Activated T-helper 1 cell treated with anti-CD3 and anti-CD28 coated beads, Interleukin-12 subunit alpha, Interleukin-12 subunit beta, Interleukin-2, Interleukin-4 antibody, amounts not matched to agents 30 ng/mL and 10 ng/mL and 1 ng/mL, durations not matched to agents 14 hours and 24 hours and 36 hours (primary cell): ENCODE data around the gene PPP1R3E. TPM values are rescaled to one million over a fixed set of nuclear protein-coding genes. Genes with fewer than 3 reads are reported as not detected.
A peak's percentile ranks its signal among the peaks of the same experiment; 100 is the strongest.

Source experiments
- DNase-seq: peaks from one replicate; pipeline ENCODE4 v3.0.0; 2021; ENCODE audit warnings: low spot score
- H3K27ac Mint-ChIP-seq: one replicate; pipeline ENCODE4 v1.8.0; 2021; ENCODE audit warnings: mild to moderate bottlenecking, mixed read lengths
- H3K27me3 Mint-ChIP-seq: one replicate; pipeline ENCODE4 v1.8.0; 2022; ENCODE audit warnings: mild to moderate bottlenecking, moderate library complexity, mixed read lengths; ENCODE audit not compliant: insufficient read depth
- H3K36me3 Mint-ChIP-seq: one replicate; pipeline ENCODE4 v1.8.0; 2021; ENCODE audit warnings: low read depth, mixed read lengths
- H3K4me1 Mint-ChIP-seq: one replicate; pipeline ENCODE4 v1.8.0; 2021; ENCODE audit warnings: low read depth, mixed read lengths
- H3K4me3 Mint-ChIP-seq: one replicate; pipeline ENCODE4 v1.8.0; 2021; ENCODE audit warnings: mild to moderate bottlenecking, moderate library complexity, mixed read lengths
- H3K9me3 Mint-ChIP-seq: one replicate; pipeline ENCODE4 v1.8.0; 2021; ENCODE audit warnings: mixed read lengths
- intact Hi-C: fragments of 100-400 bp; cut with micrococcal nuclease; formaldehyde crosslinking; loops from one replicate; pipeline ENCODE4 v1.15.1; 2024
- total RNA-seq: library from RNA; stranded (reverse); gene quantifications from 2 replicates; pipeline ENCODE4 v1.2.3, GENCODE V29; 2022

The PPP1R3E gene
- total RNA-seq, 1 donor from 2014 or later, result 17.3 TPM

DNA sequence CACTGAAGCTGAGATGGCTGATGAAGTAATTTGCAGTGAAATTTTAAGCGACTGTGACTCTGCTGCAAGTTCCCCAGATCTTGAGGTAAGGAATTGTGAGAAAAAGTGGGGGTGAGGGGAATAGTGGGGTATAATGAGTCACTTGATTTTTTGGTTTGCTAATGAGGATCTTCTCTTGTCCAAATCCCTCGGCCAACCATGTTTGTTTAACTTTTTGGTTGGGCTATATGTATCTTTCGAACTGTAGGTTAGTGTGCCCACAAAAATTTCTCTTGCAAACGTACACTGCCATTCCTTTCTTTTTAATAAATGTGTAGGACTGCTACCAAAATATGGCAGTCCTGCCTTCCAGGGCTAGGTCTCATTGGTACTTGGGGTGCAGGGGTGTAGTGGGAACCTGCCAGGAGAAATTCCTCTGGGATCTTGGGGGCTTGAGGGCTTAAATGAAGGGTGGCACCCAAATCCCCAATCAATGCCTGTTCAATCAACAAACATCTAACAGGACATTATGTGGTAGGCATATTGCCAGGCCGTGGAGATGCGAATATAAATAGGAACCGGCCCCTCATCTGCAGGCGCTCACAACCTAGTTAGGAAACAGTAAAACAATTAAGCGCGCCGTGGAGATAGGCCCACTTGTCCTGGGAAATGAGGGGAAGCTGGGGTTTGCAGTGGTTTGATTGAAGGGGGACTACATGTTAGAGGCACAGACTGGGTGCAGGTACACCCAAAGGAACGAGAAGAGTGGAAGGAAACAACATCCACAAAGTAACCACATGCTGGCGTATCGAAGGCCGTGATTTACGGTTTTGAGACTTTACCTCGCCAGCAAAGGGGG lies 17.3 kb upstream of the PPP1R3E start:
- peak overlapping the region; percentile 97 for H3K27ac Mint-ChIP-seq
- no peak for DNase-seq
- no peaks in the 10 kb centered on the region for H3K27me3 Mint-ChIP-seq
- intact Hi-C loops, result loop anchor here (10.0 kb wide), 4 partner anchors 555 to 1115 kb away; partner anchors contain the start of genes DCAF11, EMC9, NRL and OXA1L
- H3K36me3 Mint-ChIP-seq, result peaks cover 33% of the 10 kb centered on the region
- peak overlapping the region; percentile 87 for H3K4me3 Mint-ChIP-seq
- H3K9me3 Mint-ChIP-seq, result peaks cover 5% of the 10 kb centered on the region
- H3K4me1 Mint-ChIP-seq, result peaks cover 30% of the 10 kb centered on the region

- Mint-ChIP-seq H3K4me3 (no peak overlapping the region), H3K9me3 (peaks cover 5% of the 10 kb centered on the region), H3K4me1 (peaks cover 16% of the 10 kb centered on the region), H3K27ac (no peak overlapping the region), H3K36me3 (peaks cover 7% of the 10 kb centered on the region), H3K27me3 (peaks cover 4% of the 10 kb centered on the region)
- intact Hi-C loops, result no loop called here
- no peak for DNase-seq
Measured at GRCh38 chr14:23316300-23316699, 13.6 kb upstream of the PPP1R3E start.

- peaks cover 7% of the 10 kb centered on the region for H3K27me3 Mint-ChIP-seq
- H3K4me1 Mint-ChIP-seq, result peaks cover 14% of the 10 kb centered on the region
- H3K27ac Mint-ChIP-seq, result no peak overlapping the region
- H3K9me3 Mint-ChIP-seq, result no peaks in the 10 kb centered on the region
- H3K36me3 Mint-ChIP-seq, result peaks cover 3% of the 10 kb centered on the region
- intact Hi-C loops, result no loop called here
- DNase-seq, result no peak
- H3K4me3 Mint-ChIP-seq, result no peak overlapping the region
Measured at GRCh38 chr14:23310546-23310945, 7.9 kb upstream of the PPP1R3E start.

- no peak overlapping the region for H3K27ac Mint-ChIP-seq
Measured at GRCh38 chr14:23308721-23309445, 6.2 kb upstream of the PPP1R3E start.

DNA sequence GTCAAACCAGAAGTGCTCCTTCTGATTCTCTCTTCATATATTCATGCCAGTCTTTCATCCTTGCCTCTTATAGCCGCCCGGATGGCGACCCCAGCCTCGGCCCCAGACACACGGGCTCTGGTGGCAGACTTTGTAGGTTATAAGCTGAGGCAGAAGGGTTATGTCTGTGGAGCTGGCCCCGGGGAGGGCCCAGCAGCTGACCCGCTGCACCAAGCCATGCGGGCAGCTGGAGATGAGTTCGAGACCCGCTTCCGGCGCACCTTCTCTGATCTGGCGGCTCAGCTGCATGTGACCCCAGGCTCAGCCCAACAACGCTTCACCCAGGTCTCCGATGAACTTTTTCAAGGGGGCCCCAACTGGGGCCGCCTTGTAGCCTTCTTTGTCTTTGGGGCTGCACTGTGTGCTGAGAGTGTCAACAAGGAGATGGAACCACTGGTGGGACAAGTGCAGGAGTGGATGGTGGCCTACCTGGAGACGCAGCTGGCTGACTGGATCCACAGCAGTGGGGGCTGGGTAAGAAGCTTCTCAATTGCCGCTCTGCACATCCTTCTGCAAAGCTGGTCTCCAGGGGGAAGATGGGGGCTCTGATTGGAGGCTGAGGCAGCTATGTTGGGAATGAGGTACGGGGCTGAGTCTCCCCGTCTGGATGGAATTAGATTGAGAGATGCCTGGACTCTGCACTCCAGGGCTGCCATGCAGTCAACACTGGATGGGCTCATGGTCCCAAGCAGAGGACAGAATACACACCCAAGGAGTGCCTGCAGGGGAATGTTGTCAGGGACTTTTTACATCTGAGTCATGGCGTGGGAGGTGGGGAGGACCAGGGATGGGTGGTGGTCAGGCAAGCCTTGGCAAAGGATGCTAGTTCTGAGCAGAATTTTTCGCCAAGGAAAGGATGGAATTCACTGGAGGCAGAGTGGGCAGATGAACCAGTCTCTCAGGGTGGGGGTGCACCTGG lies 5.3 kb upstream of the PPP1R3E start:
- H3K36me3 Mint-ChIP-seq, result peaks cover 3% of the 10 kb centered on the region
- intact Hi-C loops, result no loop called here
- peaks cover 26% of the 10 kb centered on the region for H3K4me1 Mint-ChIP-seq
- no peak overlapping the region for H3K27ac Mint-ChIP-seq
- peaks cover 7% of the 10 kb centered on the region for H3K27me3 Mint-ChIP-seq
- H3K9me3 Mint-ChIP-seq, result no peaks in the 10 kb centered on the region
- no peak for DNase-seq
- H3K4me3 Mint-ChIP-seq, result peak overlapping the region; percentile 79

More at GRCh38 chr14:23308721-23309445, 6.2 kb upstream of the PPP1R3E start:
- intact Hi-C loops, result no loop called here
- peaks cover 17% of the 10 kb centered on the region for H3K4me1 Mint-ChIP-seq
- H3K36me3 Mint-ChIP-seq, result peaks cover 3% of the 10 kb centered on the region
- H3K4me3 Mint-ChIP-seq, result no peak overlapping the region
- peaks cover 7% of the 10 kb centered on the region for H3K27me3 Mint-ChIP-seq
- DNase-seq, result no peak
- no peaks in the 10 kb centered on the region for H3K9me3 Mint-ChIP-seq

- H3K4me3 Mint-ChIP-seq, result peak overlapping the region; percentile 79
- peaks cover 26% of the 10 kb centered on the region for H3K4me1 Mint-ChIP-seq
- H3K27ac Mint-ChIP-seq, result peak overlapping the region; percentile 43
- H3K36me3 Mint-ChIP-seq, result peaks cover 1% of the 10 kb centered on the region
- DNase-seq, result no peak
- intact Hi-C loops, result no loop called here
- no peaks in the 10 kb centered on the region for H3K9me3 Mint-ChIP-seq
- peaks cover 2% of the 10 kb centered on the region for H3K27me3 Mint-ChIP-seq
Measured at GRCh38 chr14:23307146-23307530, 4.5 kb upstream of the PPP1R3E start.

DNA sequence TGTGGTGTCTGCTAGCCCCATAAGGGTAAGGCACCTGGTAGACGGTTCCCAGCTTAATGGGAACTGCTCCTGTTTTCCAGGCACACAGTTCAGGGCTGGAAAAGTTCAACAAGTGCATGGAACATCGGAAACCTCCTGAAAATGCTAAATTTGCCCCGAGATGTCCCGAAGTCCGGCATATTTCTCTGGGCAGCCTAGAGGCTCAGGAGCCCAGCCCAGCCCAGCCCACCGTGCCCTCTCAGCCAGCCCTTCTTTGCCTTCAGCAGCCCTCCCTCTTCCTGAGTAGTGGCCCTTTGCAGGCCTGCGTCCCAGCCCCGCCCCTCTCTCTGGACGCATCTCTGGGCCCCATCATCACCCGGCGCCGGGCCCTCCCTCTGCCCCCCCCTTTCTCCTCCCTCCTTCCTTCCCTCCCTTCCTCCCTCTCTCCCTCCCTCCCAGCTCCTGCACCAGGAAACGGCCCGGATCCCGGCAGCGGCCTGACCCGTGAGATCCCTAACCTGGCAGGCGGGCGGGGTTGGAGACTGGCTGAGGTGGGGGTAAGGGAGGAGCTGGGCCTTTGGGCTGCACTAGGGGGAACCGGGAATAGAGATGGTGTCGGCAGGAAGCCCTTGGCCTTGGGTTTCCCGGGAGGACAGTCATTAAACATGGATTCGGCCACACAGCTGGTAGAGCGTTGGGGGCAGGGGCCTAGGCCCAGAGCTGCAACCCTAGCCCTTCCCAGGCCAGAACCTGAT lies 3.9 kb upstream of the PPP1R3E start, which contains the start of gene BCL2L2:
BCL2L2 (plus strand) TSS at position 422 of the 734 bp plus-strand sequence. CDS start 935 bp downstream, outside the sequence.
- intact Hi-C loops, result no loop called here
- Mint-ChIP-seq H3K9me3 (no peaks in the 10 kb centered on the region), H3K4me1 (peaks cover 26% of the 10 kb centered on the region), H3K27me3 (peaks cover 2% of the 10 kb centered on the region), H3K4me3 (peak within 1 kb of the TSS; percentile 79), H3K36me3 (peaks cover 1% of the 10 kb centered on the region), H3K27ac (peak within 1 kb of the TSS; percentile 43)
- no peak for DNase-seq

- DNase-seq, result no peak
- Mint-ChIP-seq H3K4me1 (peaks cover 29% of the 10 kb centered on the region), H3K27me3 (no peaks in the 10 kb centered on the region), H3K4me3 (peak overlapping the region; percentile 91), H3K27ac (peak overlapping the region; percentile 97), H3K9me3 (no peaks in the 10 kb centered on the region), H3K36me3 (peaks cover 7% of the 10 kb centered on the region)
- intact Hi-C loops, result loop anchor here (1.0 to 5.0 kb wide), 9 partner anchors 16 to 715 kb away; partner anchors contain the start of genes ACIN1, C14orf119, DAD1 and HOMEZ
Measured at GRCh38 chr14:23301969-23302289, 730 bp downstream of the PPP1R3E start.

DNA sequence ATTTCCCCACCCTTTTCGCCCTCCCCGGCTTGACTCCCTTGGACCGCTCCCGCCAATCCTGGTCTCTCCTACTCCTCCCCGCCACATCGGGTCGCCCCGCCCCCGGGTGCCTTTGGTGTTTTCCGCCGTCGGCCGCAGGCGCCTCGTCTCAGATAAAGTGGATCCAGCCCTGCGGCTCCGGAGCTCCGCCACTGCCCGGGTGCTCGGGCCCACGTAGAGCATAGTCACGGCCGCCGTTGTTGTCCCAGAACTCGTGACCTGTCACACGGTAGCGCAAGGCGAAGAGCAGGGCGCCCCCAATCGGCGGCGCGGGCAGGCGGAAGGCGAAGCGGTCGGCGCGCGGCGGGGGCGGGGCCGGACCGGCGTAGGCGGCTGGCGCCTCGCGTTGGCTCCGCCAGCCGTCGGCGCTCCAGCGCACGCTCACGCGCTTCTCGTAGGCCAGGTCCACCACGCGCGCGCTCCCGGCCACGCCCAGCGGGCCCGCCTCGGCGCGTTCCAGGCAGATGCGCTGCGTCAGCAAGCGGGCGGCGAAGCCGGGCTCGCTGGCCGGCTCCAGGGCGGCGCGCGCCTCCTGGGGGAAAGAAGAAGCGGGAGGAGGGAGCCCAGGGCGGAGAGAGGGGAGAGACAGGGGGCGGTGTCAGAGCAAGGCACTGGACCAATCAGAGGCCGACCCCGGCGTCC lies 1.2 kb downstream of the PPP1R3E start:
- no peaks in the 10 kb centered on the region for H3K27me3 Mint-ChIP-seq
- intact Hi-C loops, result loop anchor here (1.0 to 5.0 kb wide), 8 partner anchors 15 to 714 kb away; partner anchors contain the start of genes ACIN1, C14orf119, DAD1 and HOMEZ
- H3K9me3 Mint-ChIP-seq, result no peaks in the 10 kb centered on the region
- H3K27ac Mint-ChIP-seq, result peak overlapping the region; percentile 97
- H3K4me1 Mint-ChIP-seq, result peaks cover 29% of the 10 kb centered on the region
- peak overlapping the region; percentile 91 for H3K4me3 Mint-ChIP-seq
- peak; percentile 99 for DNase-seq
- H3K36me3 Mint-ChIP-seq, result peaks cover 12% of the 10 kb centered on the region

DNA sequence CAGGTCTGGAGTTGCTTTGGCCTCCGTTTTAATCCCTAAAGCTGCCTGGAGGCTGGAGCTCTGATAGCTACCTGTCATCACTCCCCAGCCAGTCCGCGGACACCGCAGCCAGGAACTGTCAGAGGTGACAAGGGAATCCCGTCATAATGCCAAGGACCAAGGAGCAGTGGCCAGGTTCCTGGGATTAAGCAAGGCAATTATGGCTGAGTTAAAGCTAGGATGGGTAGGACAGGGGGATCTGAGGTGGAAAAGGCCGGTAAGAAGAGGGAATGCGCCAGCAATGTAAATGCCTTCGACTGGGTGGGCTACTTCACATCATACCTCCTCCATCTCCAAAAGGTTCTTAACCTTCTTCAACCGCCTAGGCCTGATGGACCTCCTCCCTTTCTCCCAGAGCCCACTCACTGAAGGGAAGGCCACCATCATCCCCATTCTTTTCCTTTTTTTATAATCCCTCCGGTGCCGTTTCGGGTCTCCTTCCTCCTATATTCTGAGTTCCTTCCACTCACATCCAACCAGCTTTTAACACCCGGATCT lies 1.9 kb downstream of the PPP1R3E start:
- no peaks in the 10 kb centered on the region for H3K27me3 Mint-ChIP-seq
- H3K4me1 Mint-ChIP-seq, result peaks cover 29% of the 10 kb centered on the region

More for the DNA sequence above, 1.9 kb downstream of the PPP1R3E start:
- no peak for DNase-seq
- intact Hi-C loops, result loop anchor here (1.0 to 5.0 kb wide), 9 partner anchors 14 to 713 kb away; partner anchors contain the start of genes ACIN1, C14orf119, DAD1 and HOMEZ
- Mint-ChIP-seq H3K36me3 (peaks cover 12% of the 10 kb centered on the region), H3K27ac (peak overlapping the region; percentile 95), H3K4me3 (peak overlapping the region; percentile 91), H3K9me3 (no peaks in the 10 kb centered on the region)
